PC-3 (cell line): ENCODE data around the gene ZBTB43. TPM values are rescaled to one million over a fixed set of nuclear protein-coding genes. Genes with fewer than 3 reads are reported as not detected.
A peak's percentile ranks its signal among the peaks of the same experiment; 100 is the strongest.

Experiments used
- ATAC-seq: fragments of 200-7000 bp; cut with Tn5 transposase; 2 replicates; pipeline ENCODE4 v1.9.1; 2020; ENCODE audit warnings: mild to moderate bottlenecking, moderate library complexity
- BruUV-seq: library from RNA; stranded (reverse); fragments of 400-500 nt; replicated peaks from 2 replicates; lab custom pipeline; 2021; lab: Mats Ljungman, UMichigan
- CTCF ChIA-PET: fragments of 300-600 bp; sonication (Branson Sonifier 250); formaldehyde crosslinking; loops from one replicate; lab custom pipeline; 2022; ENCODE audit warnings: antibody characterized with exemption; lab: Charles Lee
- POLR2A ChIA-PET: fragments of 300-600 bp; sonication (Branson Sonifier 250); formaldehyde crosslinking; loops from one replicate; lab custom pipeline; 2022; ENCODE audit warnings: antibody characterized with exemption; ENCODE audit not compliant: unreplicated experiment; lab: Charles Lee
- DNase-seq: peaks from one replicate; pipeline ENCODE4 v3.0.0-alpha.2; 2015
- H2AFZ ChIP-seq: fragments of 300-600 bp; sonication (generic); 2 replicates; pipeline ENCODE4 v1.6.0; 2016; ENCODE audit warnings: antibody characterized with exemption, low read length
- H3F3A ChIP-seq: fragments of 300-600 bp; sonication (generic); one replicate; pipeline ENCODE4 v1.6.0; 2017; ENCODE audit warnings: antibody characterized with exemption, low read length, control low read depth, mild to moderate bottlenecking; ENCODE audit not compliant: unreplicated experiment
- H3K27ac ChIP-seq: fragments of 300-600 bp; sonication (generic); 2 replicates; pipeline ENCODE4 v1.5.1; 2016; ENCODE audit warnings: mild to moderate bottlenecking, low read length
- H3K27me3 ChIP-seq: fragments of 300-600 bp; sonication (generic); 2 replicates; pipeline ENCODE4 v1.6.1; 2016; ENCODE audit warnings: low read length, mixed read lengths
- H3K36me3 ChIP-seq: fragments of 300-600 bp; sonication (generic); 2 replicates; pipeline ENCODE4 v1.6.1; 2016; ENCODE audit warnings: low read depth, mixed run types, low read length, mixed read lengths
- H3K4me1 ChIP-seq: fragments of 300-600 bp; sonication (generic); 2 replicates; pipeline ENCODE4 v1.5.1; 2016; ENCODE audit warnings: low read length; ENCODE audit not compliant: insufficient read depth
- H3K4me2 ChIP-seq: fragments of 300-600 bp; sonication (generic); 2 replicates; pipeline ENCODE4 v1.6.0; 2016; ENCODE audit warnings: low read length
- H3K4me3 ChIP-seq: fragments of 300-600 bp; sonication (generic); 2 replicates; pipeline ENCODE4 v1.5.1; 2016; ENCODE audit warnings: mild to moderate bottlenecking, low read length, mixed read lengths
- H3K79me2 ChIP-seq: fragments of 300-600 bp; sonication (generic); 2 replicates; pipeline ENCODE4 v1.6.1; 2017; ENCODE audit warnings: low read length, mixed read lengths
- H3K9ac ChIP-seq: fragments of 300-600 bp; sonication (generic); 2 replicates; pipeline ENCODE4 v1.6.0; 2016; ENCODE audit warnings: mild to moderate bottlenecking, low read length
- H3K9me2 ChIP-seq: fragments of 300-600 bp; sonication (generic); replicated peaks from 2 replicates; pipeline ENCODE4 v1.6.1; 2016; ENCODE audit warnings: mixed run types, low read length, mixed read lengths
- H3K9me3 ChIP-seq: fragments of 300-600 bp; sonication (generic); 2 replicates; pipeline ENCODE4 v1.6.1; 2016; ENCODE audit warnings: low read length, mixed read lengths
- H4K20me1 ChIP-seq: fragments of 300-600 bp; sonication (generic); 2 replicates; pipeline ENCODE4 v1.6.1; 2016; ENCODE audit warnings: low read length, mixed read lengths
- EZH2 ChIP-seq: fragments of 300-600 bp; sonication (generic); IDR thresholded peaks from one replicate; pipeline ENCODE4 v1.6.1; 2017; ENCODE audit warnings: antibody characterized with exemption, mild to moderate bottlenecking, low read length; ENCODE audit not compliant: unreplicated experiment
- EZH2phosphoT487 ChIP-seq: fragments of 300-600 bp; sonication (generic); IDR thresholded peaks from 2 replicates; pipeline ENCODE4 v1.6.1; 2018; ENCODE audit warnings: mild to moderate bottlenecking, antibody characterized with exemption, low read length, borderline replicate concordance
- intact Hi-C: fragments of 100-400 bp; cut with micrococcal nuclease; formaldehyde crosslinking; loops from 2 replicates; pipeline ENCODE4 v1.9.0; 2023
- total RNA-seq: library from RNA; depleted of rRNA; stranded (reverse); fragments of >200 nt; gene quantifications from 2 replicates; pipeline ENCODE4 v1.2.3, GENCODE V29; 2014
- TF ChIP-seq, protein P1 (sequence below): fragments of 300-600 bp; sonication (generic); conservative IDR thresholded peaks from 2 replicates; pipeline ENCODE4 v1.5.1; 2017; ENCODE audit warnings: antibody characterized with exemption, low read depth, mild to moderate bottlenecking, low read length

Gene ZBTB43
- total RNA-seq, 1 experiment from 2014 or later = 5.9 TPM

DNA sequence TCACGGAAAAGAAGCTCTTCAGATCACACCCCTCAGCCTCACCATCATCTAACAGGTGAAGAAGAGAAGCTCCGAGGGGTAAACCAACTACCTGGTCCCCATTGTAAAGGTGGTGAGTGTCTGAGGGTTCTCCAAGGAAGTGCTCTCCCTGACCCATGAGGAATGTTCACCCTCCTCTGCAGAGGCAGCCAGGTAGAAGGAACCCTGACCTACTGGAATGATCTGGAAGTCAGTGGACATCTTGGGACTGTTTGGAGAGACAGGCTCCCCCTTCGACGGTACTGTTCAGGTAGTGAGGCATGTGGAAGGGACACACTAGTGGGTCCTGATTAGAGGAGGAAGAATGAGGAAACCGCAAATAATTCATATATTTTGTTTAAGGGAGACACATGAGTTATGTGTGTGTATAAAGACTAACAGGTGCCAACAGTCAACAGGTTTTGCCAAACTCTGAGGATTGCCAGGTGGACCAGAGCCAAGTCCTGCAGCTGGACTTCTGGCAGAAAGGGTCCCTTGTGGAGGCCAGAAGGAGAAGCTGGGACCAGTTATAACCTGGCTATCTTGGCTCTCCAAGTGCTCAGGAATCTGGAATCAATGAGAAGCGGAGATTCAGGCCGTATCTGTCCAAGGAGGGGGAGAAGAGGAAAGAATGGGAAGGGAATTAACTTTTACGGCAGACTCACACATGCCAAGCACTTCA, 52.6 kb downstream of the ZBTB43 start:
- no TSS peak for BruUV-seq
- Histone ChIP-seq H3F3A (no peaks in the 10 kb centered on the region), H3K79me2 (peaks cover 16% of the 10 kb centered on the region), H3K4me3 (no peak overlapping the region), H3K9me3 (no peaks in the 10 kb centered on the region), H3K27me3 (no peaks in the 10 kb centered on the region), H4K20me1 (0 out of 2 replicates have a peak, but pooled peaks cover 2% of the 10 kb centered on the region), H3K4me1 (peaks cover 10% of the 10 kb centered on the region), H3K4me2 (no peak overlapping the region), H2AFZ (no peak overlapping the region), H3K36me3 (no peaks in the 10 kb centered on the region), H3K9ac (no peak overlapping the region), H3K9me2 (no peaks in the 10 kb centered on the region), H3K27ac (no peak overlapping the region)
- ChIA-PET POLR2A (no interaction called here), CTCF (no interaction called here)
- intact Hi-C loops = no loop called here
- no peak for TF ChIP-seq EZH2phosphoT487
- no peak for TF ChIP-seq EZH2
- TF ChIP-seq, protein P1, sequence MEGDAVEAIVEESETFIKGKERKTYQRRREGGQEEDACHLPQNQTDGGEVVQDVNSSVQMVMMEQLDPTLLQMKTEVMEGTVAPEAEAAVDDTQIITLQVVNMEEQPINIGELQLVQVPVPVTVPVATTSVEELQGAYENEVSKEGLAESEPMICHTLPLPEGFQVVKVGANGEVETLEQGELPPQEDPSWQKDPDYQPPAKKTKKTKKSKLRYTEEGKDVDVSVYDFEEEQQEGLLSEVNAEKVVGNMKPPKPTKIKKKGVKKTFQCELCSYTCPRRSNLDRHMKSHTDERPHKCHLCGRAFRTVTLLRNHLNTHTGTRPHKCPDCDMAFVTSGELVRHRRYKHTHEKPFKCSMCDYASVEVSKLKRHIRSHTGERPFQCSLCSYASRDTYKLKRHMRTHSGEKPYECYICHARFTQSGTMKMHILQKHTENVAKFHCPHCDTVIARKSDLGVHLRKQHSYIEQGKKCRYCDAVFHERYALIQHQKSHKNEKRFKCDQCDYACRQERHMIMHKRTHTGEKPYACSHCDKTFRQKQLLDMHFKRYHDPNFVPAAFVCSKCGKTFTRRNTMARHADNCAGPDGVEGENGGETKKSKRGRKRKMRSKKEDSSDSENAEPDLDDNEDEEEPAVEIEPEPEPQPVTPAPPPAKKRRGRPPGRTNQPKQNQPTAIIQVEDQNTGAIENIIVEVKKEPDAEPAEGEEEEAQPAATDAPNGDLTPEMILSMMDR = no peak
- DNase-seq (peak; percentile 10), ATAC-seq (no peak)

DNA sequence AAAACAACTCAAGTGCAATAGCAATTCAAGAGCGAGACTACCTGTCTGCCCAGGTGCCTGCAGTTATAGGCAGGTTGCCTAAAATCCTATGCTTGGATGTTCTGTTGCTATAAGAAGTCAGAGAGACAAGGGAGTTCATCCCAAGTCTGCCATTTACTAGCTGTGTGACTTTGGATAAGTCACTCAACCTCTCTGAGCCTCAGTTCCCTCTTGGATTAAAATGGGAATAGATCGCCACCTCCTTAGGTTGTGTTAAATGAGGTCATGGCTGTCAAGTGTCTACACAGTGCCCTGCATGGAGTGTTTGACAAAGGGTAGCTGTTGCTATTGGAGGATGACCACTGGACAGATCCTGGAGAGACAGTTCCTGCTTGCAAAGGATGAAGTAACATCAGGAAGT, 54.3 kb downstream of the ZBTB43 start:
- H3K9me2 ChIP-seq = no peaks in the 10 kb centered on the region
- no peak overlapping the region for H3K4me2 ChIP-seq
- no TSS peak for BruUV-seq
- ATAC-seq (no peak), DNase-seq (no peak)
- H3K9me3 ChIP-seq = no peaks in the 10 kb centered on the region
- TF ChIP-seq, protein P1 = no peak
- TF ChIP-seq EZH2phosphoT487 (no peak), EZH2 (no peak)
- CTCF ChIA-PET = no interaction called here
- H3K4me1 ChIP-seq = peaks cover 17% of the 10 kb centered on the region
- 0 out of 2 replicates have a peak, but pooled peaks cover 5% of the 10 kb centered on the region for H4K20me1 ChIP-seq
- H3F3A ChIP-seq = no peaks in the 10 kb centered on the region
- H3K79me2 ChIP-seq = peaks cover 30% of the 10 kb centered on the region
- H3K27ac ChIP-seq = no peak overlapping the region
- no peak overlapping the region for H3K9ac ChIP-seq
- intact Hi-C loops = no loop called here
- H3K4me3 ChIP-seq = no peak overlapping the region
- no peak overlapping the region for H2AFZ ChIP-seq
- H3K27me3 ChIP-seq = no peaks in the 10 kb centered on the region
- no peaks in the 10 kb centered on the region for H3K36me3 ChIP-seq
- POLR2A ChIA-PET = no interaction called here
